ENCODE measurements around the gene PHTF2.

DNA sequence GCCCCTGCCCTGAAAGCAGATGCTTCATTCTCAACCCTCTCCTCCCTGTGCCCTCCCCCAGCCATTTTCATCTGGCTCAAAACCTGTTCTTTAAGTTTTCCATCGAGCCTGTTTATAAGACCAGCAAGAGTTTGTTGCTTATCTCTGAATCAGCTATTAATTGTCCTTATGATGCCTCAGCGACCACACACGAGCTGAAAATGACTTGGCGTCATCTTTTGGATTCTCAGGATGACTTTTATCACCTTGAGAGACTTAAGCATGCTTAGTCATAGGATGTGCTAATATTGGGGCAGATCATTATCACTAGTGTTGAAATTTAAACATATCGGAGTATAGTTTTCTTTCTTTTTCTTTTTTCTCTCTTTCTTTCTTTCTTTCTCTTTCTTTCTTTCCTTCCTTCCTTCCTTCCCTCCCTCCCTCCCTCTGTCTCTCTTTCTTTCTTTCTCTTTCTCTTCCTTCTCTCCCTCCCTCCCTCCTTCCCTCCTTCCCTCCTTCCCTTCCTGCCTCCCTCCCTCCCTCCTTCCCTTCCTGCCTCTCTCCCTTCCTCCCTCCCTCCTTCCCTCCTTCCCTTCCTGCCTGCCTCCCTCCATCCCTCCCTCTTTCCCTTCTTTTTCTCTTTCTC is 184.5 kb downstream of the PHTF2 start:
- TF ChIP-seq, protein P1, sequence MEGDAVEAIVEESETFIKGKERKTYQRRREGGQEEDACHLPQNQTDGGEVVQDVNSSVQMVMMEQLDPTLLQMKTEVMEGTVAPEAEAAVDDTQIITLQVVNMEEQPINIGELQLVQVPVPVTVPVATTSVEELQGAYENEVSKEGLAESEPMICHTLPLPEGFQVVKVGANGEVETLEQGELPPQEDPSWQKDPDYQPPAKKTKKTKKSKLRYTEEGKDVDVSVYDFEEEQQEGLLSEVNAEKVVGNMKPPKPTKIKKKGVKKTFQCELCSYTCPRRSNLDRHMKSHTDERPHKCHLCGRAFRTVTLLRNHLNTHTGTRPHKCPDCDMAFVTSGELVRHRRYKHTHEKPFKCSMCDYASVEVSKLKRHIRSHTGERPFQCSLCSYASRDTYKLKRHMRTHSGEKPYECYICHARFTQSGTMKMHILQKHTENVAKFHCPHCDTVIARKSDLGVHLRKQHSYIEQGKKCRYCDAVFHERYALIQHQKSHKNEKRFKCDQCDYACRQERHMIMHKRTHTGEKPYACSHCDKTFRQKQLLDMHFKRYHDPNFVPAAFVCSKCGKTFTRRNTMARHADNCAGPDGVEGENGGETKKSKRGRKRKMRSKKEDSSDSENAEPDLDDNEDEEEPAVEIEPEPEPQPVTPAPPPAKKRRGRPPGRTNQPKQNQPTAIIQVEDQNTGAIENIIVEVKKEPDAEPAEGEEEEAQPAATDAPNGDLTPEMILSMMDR (IDR thresholded peaks at IDR 0.05) = no peak
- TF ChIP-seq POLR2AphosphoS5 (IDR thresholded peaks at IDR 0.05) = no peak
- no peak for TF ChIP-seq POLR2A (IDR thresholded peaks at IDR 0.05)
- TF ChIP-seq EP300 (IDR thresholded peaks at IDR 0.05) = no peak
